GM23248 (cell line): ENCODE data around the gene WIPF1. TPM values are rescaled to one million over a fixed set of nuclear protein-coding genes. Genes with fewer than 3 reads are reported as not detected.
"Not testable (repeated sequence)": the region's sequence is repeated elsewhere in the genome, so short reads cannot be mapped to it uniquely, and the experiment has no call there.

Experiments
- DNase-seq: peaks from one replicate; pipeline ENCODE4 v3.0.0-alpha.2; 2015
- H2AFZ ChIP-seq: fragments of 200-600 bp; sonication (generic); 2 replicates; pipeline ENCODE4 v1.6.1; 2016; ENCODE audit warnings: antibody characterized with exemption
- H3F3A ChIP-seq: fragments of 200-600 bp; sonication (generic); 2 replicates; pipeline ENCODE4 v1.6.1; 2016; ENCODE audit warnings: mild to moderate bottlenecking, antibody characterized with exemption, mixed run types; ENCODE audit not compliant: insufficient read depth
- H3K27ac ChIP-seq: fragments of 200-600 bp; sonication (generic); 2 replicates; pipeline ENCODE4 v1.5.1; 2016; ENCODE audit warnings: mild to moderate bottlenecking
- H3K27me3 ChIP-seq: fragments of 200-600 bp; sonication (generic); replicated peaks from 2 replicates; pipeline ENCODE4 v1.6.1; 2016; ENCODE audit warnings: mild to moderate bottlenecking; ENCODE audit not compliant: insufficient read depth
- H3K36me3 ChIP-seq: fragments of 200-600 bp; sonication (generic); 2 replicates; pipeline ENCODE4 v1.6.1; 2016; ENCODE audit warnings: low read depth, mild to moderate bottlenecking
- H3K4me1 ChIP-seq: fragments of 200-600 bp; sonication (generic); 2 replicates; pipeline ENCODE4 v1.6.1; 2016; ENCODE audit warnings: mild to moderate bottlenecking; ENCODE audit not compliant: insufficient read depth
- H3K4me2 ChIP-seq: fragments of 200-600 bp; sonication (generic); one replicate; pipeline ENCODE4 v1.6.1; 2016; ENCODE audit warnings: mild to moderate bottlenecking; ENCODE audit not compliant: unreplicated experiment
- H3K4me3 ChIP-seq: fragments of 200-600 bp; sonication (generic); 2 replicates; pipeline ENCODE4 v1.5.1; 2016; ENCODE audit warnings: mild to moderate bottlenecking
- H3K79me2 ChIP-seq: fragments of 200-600 bp; sonication (generic); 2 replicates; pipeline ENCODE4 v1.6.1; 2016; ENCODE audit warnings: mild to moderate bottlenecking; ENCODE audit not compliant: insufficient read depth
- H3K9ac ChIP-seq: fragments of 200-600 bp; sonication (generic); 2 replicates; pipeline ENCODE4 v1.6.1; 2016; ENCODE audit warnings: mild to moderate bottlenecking
- H3K9me2 ChIP-seq: fragments of 200-600 bp; sonication (generic); 2 replicates; pipeline ENCODE4 v1.6.1; 2016; ENCODE audit warnings: mixed run types, mild to moderate bottlenecking, moderate library complexity; ENCODE audit not compliant: insufficient read depth
- H3K9me3 ChIP-seq: fragments of 200-600 bp; sonication (generic); one replicate; pipeline ENCODE4 v1.6.1; 2017; ENCODE audit warnings: low read depth
- H4K20me1 ChIP-seq: fragments of 200-600 bp; sonication (generic); 2 replicates; pipeline ENCODE4 v1.6.0; 2016; ENCODE audit not compliant: insufficient read depth
- EZH2 ChIP-seq: fragments of 200-600 bp; sonication (generic); IDR thresholded peaks from 2 replicates; pipeline ENCODE4 v1.6.1; 2018; ENCODE audit warnings: antibody characterized with exemption, mild to moderate bottlenecking; ENCODE audit not compliant: insufficient read depth, poor library complexity, severe bottlenecking
- EZH2phosphoT487 ChIP-seq: fragments of 200-600 bp; sonication (generic); IDR thresholded peaks from 2 replicates; pipeline ENCODE4 v1.6.1; 2018; ENCODE audit warnings: antibody characterized with exemption, moderate library complexity, mild to moderate bottlenecking, low read depth; ENCODE audit not compliant: insufficient read depth
- WGBS, 2 experiments: methylation state at CpG; one replicate each; pipeline ENCODE4 v1.1.6; 2015 to 2017; ENCODE audit warnings: low lambda C conversion rate in 2 of 2, low coverage in 1 of 2; ENCODE audit errors: missing lambda C conversion rate in 2 of 2; 5-methylcytosine and 5-hydroxymethylcytosine counted together
- in situ Hi-C: fragments of 300-500 bp; cut with MboI; formaldehyde crosslinking; loops from 2 replicates; pipeline ENCODE4 v1.15.0; 2020
- polyA plus RNA-seq: library from polyadenylated mRNA; unstranded; fragments of >200 nt; fragmentation: Nextera tagmentation; extraction: Ambion mirVana; gene quantifications from 2 replicates; pipeline ENCODE4 v1.2.1, GENCODE V29; 2016
- total RNA-seq: library from RNA; depleted of rRNA; stranded (reverse); fragments of >200 nt; shearing (Covaris generic); gene quantifications from 2 replicates; pipeline ENCODE4 v1.2.3, GENCODE V29; 2014

The WIPF1 gene
- total and polyA plus RNA-seq, 2 experiments from 2014 or later = 21.4 to 50.3 TPM

DNA sequence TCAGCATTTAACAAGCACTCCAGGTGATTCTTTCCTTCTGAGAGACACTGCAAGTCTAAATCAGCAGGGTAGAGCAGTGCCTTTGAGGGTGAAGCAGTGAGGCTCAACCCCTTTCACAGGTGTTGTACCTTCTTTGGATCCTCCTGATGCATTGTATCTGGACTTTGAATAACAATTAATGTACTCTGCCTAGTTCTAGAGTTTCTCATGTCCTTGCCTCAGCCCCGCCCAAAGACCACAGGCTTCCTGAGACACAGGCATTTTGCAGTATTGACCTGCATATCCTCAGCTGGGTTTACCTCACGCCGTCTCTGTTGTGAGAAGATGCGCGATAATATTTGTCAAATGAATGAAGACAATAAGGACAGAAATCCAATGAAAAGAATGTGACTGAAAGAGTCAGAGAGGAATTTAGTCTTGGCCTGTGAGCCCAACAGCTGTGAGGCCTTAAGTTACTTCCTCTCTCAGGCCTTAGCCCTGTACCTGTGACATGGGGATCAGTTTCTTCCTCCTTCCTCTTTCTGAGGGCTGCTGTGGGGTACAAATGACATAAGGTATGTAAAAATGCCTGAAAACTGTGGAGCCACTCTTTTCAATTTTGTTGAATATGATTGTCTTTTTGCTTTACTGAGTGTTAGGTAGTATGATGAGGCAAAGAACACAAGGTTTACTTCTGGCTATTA is 43.7 kb downstream of the WIPF1 start:
- H3K27ac ChIP-seq = no peak overlapping the region
- peaks cover 5% of the 10 kb centered on the region; the same call in 1 of the 2 replicates for H3K36me3 ChIP-seq
- H3K4me3 ChIP-seq = no peak overlapping the region
- no peaks in the 10 kb centered on the region for H3K9me3 ChIP-seq
- H4K20me1 ChIP-seq = no peaks in the 10 kb centered on the region
- 97 to 100% methylated on average over 5 of the region's 5 CpGs for WGBS, 2 experiments
- H3K4me1 ChIP-seq = no peaks in the 10 kb centered on the region
- H3K27me3 ChIP-seq = no peaks in the 10 kb centered on the region
- no peaks in the 10 kb centered on the region for H3K79me2 ChIP-seq
- TF ChIP-seq EZH2phosphoT487 = no peak
- no peak for TF ChIP-seq EZH2
- no peaks in the 10 kb centered on the region for H3F3A ChIP-seq
- no peak overlapping the region for H2AFZ ChIP-seq
- no peak overlapping the region for H3K4me2 ChIP-seq
- H3K9me2 ChIP-seq = no peaks in the 10 kb centered on the region
- H3K9ac ChIP-seq = no peak overlapping the region
- no peak for DNase-seq
- in situ Hi-C loops = no loop called here

DNA sequence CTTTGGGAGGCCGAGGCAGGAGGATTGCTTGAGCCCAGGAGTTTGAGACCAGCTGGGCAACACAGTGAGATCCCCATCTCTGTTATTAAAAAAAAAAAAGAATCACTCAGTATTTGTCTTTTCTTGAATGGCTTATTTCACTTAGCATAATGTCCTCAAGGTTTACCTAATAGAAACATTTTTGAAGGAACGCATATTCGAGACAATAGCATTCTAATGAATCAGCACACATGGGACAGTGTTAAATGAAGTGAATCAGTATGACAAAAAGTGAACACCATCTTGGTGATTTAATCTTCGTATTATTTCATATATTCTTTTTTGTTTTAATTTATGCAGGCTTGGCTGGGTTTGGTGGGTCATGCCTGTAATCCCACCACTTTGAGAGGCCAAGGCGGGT is 44.7 kb downstream of the WIPF1 start:
- H3K4me1 ChIP-seq = no peaks in the 10 kb centered on the region
- DNase-seq = peak; percentile 11

DNA sequence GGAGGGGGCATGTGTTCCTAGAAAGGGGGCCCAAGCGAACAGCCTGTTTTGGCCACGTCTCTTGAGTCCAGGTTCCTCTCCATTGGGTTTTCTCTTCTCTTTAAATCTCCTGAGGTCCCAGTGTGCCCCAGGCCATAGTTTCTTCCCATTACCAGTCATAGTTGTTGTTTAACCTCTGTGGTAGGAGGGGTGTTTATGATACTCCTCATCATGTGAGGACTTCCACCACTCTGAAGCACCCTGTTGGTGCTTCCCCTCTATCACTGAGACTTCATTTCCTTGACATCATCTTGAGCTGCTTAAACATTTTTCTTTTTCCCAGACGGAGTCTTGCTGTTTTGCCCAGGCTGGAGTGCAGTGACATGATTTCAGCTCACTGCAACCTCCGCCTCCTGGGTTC is 45.9 kb downstream of the WIPF1 start:
- H3K4me2 ChIP-seq = no peak overlapping the region
- H3F3A ChIP-seq = no peaks in the 10 kb centered on the region
- H4K20me1 ChIP-seq = no peaks in the 10 kb centered on the region
- no peaks in the 10 kb centered on the region for H3K4me1 ChIP-seq
- in situ Hi-C loops = no loop called here
- DNase-seq = no peak
- H3K9ac ChIP-seq = no peak overlapping the region
- H3K9me2 ChIP-seq = no peaks in the 10 kb centered on the region
- no peaks in the 10 kb centered on the region for H3K9me3 ChIP-seq
- H3K36me3 ChIP-seq = no peaks in the 10 kb centered on the region
- no peak overlapping the region for H3K4me3 ChIP-seq
- no peak overlapping the region for H3K27ac ChIP-seq
- 80 to 84% methylated on average over 4 of the region's 4 CpGs for WGBS, 2 experiments
- no peak overlapping the region for H2AFZ ChIP-seq
- H3K79me2 ChIP-seq = no peaks in the 10 kb centered on the region
- H3K27me3 ChIP-seq = no peaks in the 10 kb centered on the region
- TF ChIP-seq EZH2phosphoT487 (no peak), EZH2 (no peak)

More for the DNA sequence above, 44.7 kb downstream of the WIPF1 start:
- Histone ChIP-seq H3K79me2 (no peaks in the 10 kb centered on the region), H3K9ac (no peak overlapping the region), H3K9me2 (no peaks in the 10 kb centered on the region), H3K4me2 (no peak overlapping the region), H2AFZ (no peak overlapping the region), H3K9me3 (no peaks in the 10 kb centered on the region), H3K36me3 (no peaks in the 10 kb centered on the region), H3F3A (no peaks in the 10 kb centered on the region), H3K4me3 (no peak overlapping the region), H4K20me1 (no peaks in the 10 kb centered on the region), H3K27ac (no peak overlapping the region), H3K27me3 (no peaks in the 10 kb centered on the region)
- 90 to 91% methylated on average over 5 of the region's 5 CpGs for WGBS, 2 experiments
- in situ Hi-C loops = no loop called here
- no peak for TF ChIP-seq EZH2phosphoT487
- no peak for TF ChIP-seq EZH2

DNA sequence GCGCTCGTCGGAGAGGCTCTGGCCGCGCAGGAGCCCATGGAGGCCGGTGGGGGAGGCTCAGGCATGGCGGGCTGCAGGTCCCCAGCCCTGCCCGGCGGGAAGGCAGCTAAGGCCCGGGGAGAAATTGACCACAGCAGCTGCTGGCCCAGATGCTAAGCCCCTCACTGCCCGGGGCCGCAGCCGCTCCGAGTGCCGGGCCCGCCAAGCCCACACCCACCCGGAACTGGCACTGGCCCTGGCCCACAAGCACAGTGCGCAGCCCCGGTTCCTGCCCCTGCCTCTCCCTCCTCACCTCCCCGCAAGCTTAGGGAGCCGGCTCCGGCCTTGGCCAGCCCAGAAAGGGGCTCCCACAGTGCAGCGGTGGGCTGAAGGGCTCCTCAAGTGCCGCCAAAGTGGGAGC is 49.0 kb downstream of the WIPF1 start:
- H3K4me2 ChIP-seq, H3K9me2 ChIP-seq, H3K36me3 ChIP-seq, H3K9ac ChIP-seq, H3K4me3 ChIP-seq, H3K9me3 ChIP-seq, H4K20me1 ChIP-seq, H3K4me1 ChIP-seq, H3K27ac ChIP-seq, in situ Hi-C loops, H3F3A ChIP-seq, H2AFZ ChIP-seq, H3K27me3 ChIP-seq, H3K79me2 ChIP-seq, DNase-seq: not testable (repeated sequence)
- WGBS, 2 experiments = 80 to 86% methylated on average over 19 to 21 of the region's 24 CpGs

DNA sequence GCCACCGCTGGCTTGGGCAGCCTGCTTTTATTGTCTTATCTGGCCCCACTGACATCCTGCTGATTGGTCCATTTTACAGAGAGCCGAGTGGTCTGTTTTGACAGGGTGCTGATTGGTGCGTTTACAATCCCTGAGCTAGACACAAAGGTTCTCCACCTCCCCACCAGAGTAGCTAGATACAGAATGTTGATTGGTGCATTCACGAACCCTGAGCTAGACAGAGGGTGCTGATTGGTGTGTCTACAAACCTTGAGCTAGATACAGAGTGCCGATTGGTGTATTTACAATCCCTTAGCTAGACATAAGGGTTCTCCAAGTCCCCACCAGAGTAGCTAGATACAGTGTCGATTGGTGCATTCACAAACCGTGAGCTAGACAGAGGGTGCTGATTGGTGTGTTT is 49.6 kb downstream of the WIPF1 start:
- H3K27ac ChIP-seq, H3K79me2 ChIP-seq, H3K4me3 ChIP-seq, H3K4me2 ChIP-seq, in situ Hi-C loops, H3K27me3 ChIP-seq, H4K20me1 ChIP-seq, H3K9ac ChIP-seq, H3F3A ChIP-seq, H3K9me3 ChIP-seq, H2AFZ ChIP-seq, H3K9me2 ChIP-seq, H3K36me3 ChIP-seq, DNase-seq, H3K4me1 ChIP-seq: not testable (repeated sequence)
- WGBS, 2 experiments = 80 to 88% methylated on average over 7 of the region's 7 CpGs
